HCT116 (cell line): Measurements from ENCODE around the gene SPHK1.

Experiments used
- CEBPB ChIP-seq: IDR thresholded peaks from 2 replicates; pipeline ENCODE4 v1.6.1; 2012; ENCODE audit warnings: low read depth
- CTCF ChIP-seq, 3 experiments: fragments of 200-600 bp in 1 of 3; sonication (generic) in 1 of 3; IDR thresholded peaks in 2 of 3; conservative IDR thresholded peaks in 1 of 3; 2 replicates each; pipeline ENCODE4 v1.5.1; 2012 to 2017; ENCODE audit warnings: low read depth in 2 of 3, low read length in 2 of 3, antibody characterized with exemption in 1 of 3, borderline replicate concordance in 1 of 3, control low read depth in 1 of 3, mild to moderate bottlenecking in 1 of 3, mixed read lengths in 1 of 3, mixed run types in 1 of 3, moderate library complexity in 1 of 3; ENCODE audit not compliant: insufficient read depth in 1 of 3
- EGR1 ChIP-seq: IDR thresholded peaks from 2 replicates; pipeline ENCODE4 v1.6.1; 2012; ENCODE audit warnings: low read depth
- EZH2 ChIP-seq: fragments of 200-600 bp; sonication (generic); IDR thresholded peaks from 2 replicates; pipeline ENCODE4 v1.6.1; 2017; ENCODE audit warnings: antibody characterized with exemption, mixed run types
- EZH2phosphoT487 ChIP-seq: fragments of 200-600 bp; IDR thresholded peaks from 2 replicates; pipeline ENCODE4 v1.6.1; 2018; ENCODE audit warnings: antibody characterized with exemption, borderline replicate concordance
- POLR2A ChIP-seq: IDR thresholded peaks from 2 replicates; pipeline ENCODE4 v1.7.0; 2011; ENCODE audit warnings: borderline replicate concordance; ENCODE audit not compliant: insufficient read depth, insufficient read length; ENCODE audit errors: extremely low read depth
- POLR2AphosphoS5 ChIP-seq: IDR thresholded peaks from 2 replicates; pipeline ENCODE4 v1.6.1; 2011; ENCODE audit warnings: mild to moderate bottlenecking, low read depth, low read length, moderate library complexity
- RAD21 ChIP-seq: IDR thresholded peaks from 2 replicates; pipeline ENCODE4 v1.6.1; 2012; ENCODE audit warnings: low read depth, mild to moderate bottlenecking
- REST ChIP-seq: IDR thresholded peaks from 2 replicates; pipeline ENCODE4 v1.6.1; 2012; ENCODE audit warnings: low read depth
- SIN3A ChIP-seq: IDR thresholded peaks from 2 replicates; pipeline ENCODE4 v1.6.1; 2012; ENCODE audit warnings: low read depth
- YY1 ChIP-seq: IDR thresholded peaks from 2 replicates; pipeline ENCODE4 v1.6.1; 2011; ENCODE audit warnings: low read length, low read depth, moderate library complexity, mild to moderate bottlenecking; ENCODE audit not compliant: insufficient replicate concordance; ENCODE audit errors: extremely low read depth
- ZBTB33 ChIP-seq: IDR thresholded peaks from 2 replicates; pipeline ENCODE4 v1.6.1; 2011; ENCODE audit warnings: mild to moderate bottlenecking, low read length, moderate library complexity; ENCODE audit not compliant: insufficient replicate concordance; ENCODE audit errors: extremely low read depth
- ZFX ChIP-seq: fragments of 450-650 bp; IDR thresholded peaks from 2 replicates; pipeline ENCODE4 v1.6.1; 2017

- TF ChIP-seq CTCF (IDR thresholded peaks at IDR 0.05 in 2 of 3, conservative IDR thresholded peaks at IDR 0.05 in 1 of 3; ENCODE audit: borderline replicate concordance in 1 of 3, insufficient read depth in 1 of 3, low read depth in 2 of 3, low read length in 2 of 3) (no peak), POLR2AphosphoS5 (no peak), YY1 (no peak), ZBTB33 (no peak), ZFX (no peak), EZH2 (no peak), POLR2A (no peak), EZH2phosphoT487 (no peak), CEBPB (no peak), REST (no peak), RAD21 (no peak), SIN3A (no peak), EGR1 (no peak)
These were observed 5.7 kb upstream of the SPHK1 start for GRCh38 chr17:76378548-76379274.
